CD14-positive monocyte (primary cell): ENCODE data around the gene LCORL. TPM values are rescaled to one million over a fixed set of nuclear protein-coding genes. Genes with fewer than 3 reads are reported as not detected.

Experiments used
- DNase-seq, 3 donors: peaks; one replicate each; pipeline ENCODE4 v3.0.0-alpha.2; 2011 to 2022
- H2AFZ ChIP-seq: 2 replicates; pipeline ENCODE4 v1.6.0; 2012; ENCODE audit warnings: mild to moderate bottlenecking, low read depth, low read length, inconsistent platforms; ENCODE audit not compliant: insufficient read depth, poor library complexity, severe bottlenecking
- H3K27ac ChIP-seq, 2 donors: 1 replicate in 1 of 2; 2 replicates in 1 of 2; pipeline ENCODE4 v1.5.1; 2012 to 2013; ENCODE audit warnings: low read length in 2 of 2, control low read depth in 1 of 2, inconsistent platforms in 1 of 2, low read depth in 1 of 2, mild to moderate bottlenecking in 1 of 2
- H3K27me3 ChIP-seq, 2 donors: one replicate each; pipeline versions ENCODE4 v1.6.0 to v1.6.1; 2011 to 2013; ENCODE audit warnings: low read length in 2 of 2; ENCODE audit not compliant: control insufficient read depth in 2 of 2, insufficient read depth in 2 of 2
- H3K36me3 ChIP-seq, 2 donors: replicated peaks in 1 of 2; 1 replicate in 1 of 2; 2 replicates in 1 of 2; pipeline versions ENCODE4 v1.5.1 to v1.6.1; 2012 to 2013; ENCODE audit warnings: low read length in 2 of 2, control low read depth in 1 of 2, inconsistent platforms in 1 of 2, mild to moderate bottlenecking in 1 of 2; ENCODE audit not compliant: insufficient read depth in 2 of 2, control insufficient read depth in 1 of 2
- H3K4me1 ChIP-seq, 2 donors: 1 replicate in 1 of 2; 2 replicates in 1 of 2; pipeline versions ENCODE4 v1.5.1 to v1.6.1; 2012 to 2013; ENCODE audit warnings: low read length in 2 of 2, control low read depth in 1 of 2, inconsistent platforms in 1 of 2, mild to moderate bottlenecking in 1 of 2, moderate library complexity in 1 of 2; ENCODE audit not compliant: insufficient read depth in 2 of 2, control insufficient read depth in 1 of 2
- H3K4me2 ChIP-seq: replicated peaks from 2 replicates; pipeline ENCODE3; 2012; ENCODE audit warnings: low read length, moderate library complexity, mild to moderate bottlenecking; ENCODE audit not compliant: poor library complexity, severe bottlenecking; ENCODE audit errors: extremely low read depth
- H3K4me3 ChIP-seq, 3 experiments: fragments of 200-600 bp in 1 of 3; sonication (generic) in 1 of 3; replicated peaks in 1 of 3; 1 replicate in 2 of 3; 2 replicates in 1 of 3; pipeline ENCODE4 v1.5.1; 2011 to 2013; ENCODE audit warnings: low read length in 3 of 3, mild to moderate bottlenecking in 3 of 3, control low read depth in 2 of 3, low read depth in 2 of 3, inconsistent platforms in 1 of 3, moderate library complexity in 1 of 3
- H3K79me2 ChIP-seq: 2 replicates; pipeline ENCODE4 v1.6.0; 2012; ENCODE audit warnings: mild to moderate bottlenecking, control low read depth, inconsistent platforms, low read length, moderate library complexity; ENCODE audit not compliant: insufficient read depth
- H3K9ac ChIP-seq: 2 replicates; pipeline ENCODE4 v1.6.0; 2017; ENCODE audit warnings: low read length, mild to moderate bottlenecking; ENCODE audit not compliant: insufficient read depth, poor library complexity, severe bottlenecking
- H3K9me3 ChIP-seq, 2 donors: replicated peaks in 1 of 2; 1 replicate in 1 of 2; 2 replicates in 1 of 2; pipeline versions ENCODE4 v1.5.1 to v1.6.1; 2012 to 2013; ENCODE audit warnings: low read length in 2 of 2, control low read depth in 1 of 2; ENCODE audit not compliant: control insufficient read depth in 1 of 2, insufficient read depth in 1 of 2
- H4K20me1 ChIP-seq: 2 replicates; pipeline ENCODE4 v1.6.0; 2012; ENCODE audit warnings: mild to moderate bottlenecking, low read length, control low read depth, moderate library complexity; ENCODE audit not compliant: insufficient read depth
- H3K27ac Mint-ChIP-seq, 7 donors: one replicate each; pipeline ENCODE4 v1.8.0; 2020; ENCODE audit warnings: mild to moderate bottlenecking in 7 of 7, mixed read lengths in 7 of 7, moderate library complexity in 6 of 7, inconsistent platforms in 2 of 7
- H3K27me3 Mint-ChIP-seq, 3 donors: one replicate each; pipeline ENCODE4 v1.8.0; 2021 to 2022; ENCODE audit warnings: low read depth in 3 of 3, mild to moderate bottlenecking in 3 of 3, mixed read lengths in 3 of 3, moderate library complexity in 3 of 3, inconsistent platforms in 1 of 3
- H3K36me3 Mint-ChIP-seq, 2 donors: one replicate each; pipeline ENCODE4 v1.8.0; 2020; ENCODE audit warnings: mixed read lengths in 2 of 2, inconsistent platforms in 1 of 2, mild to moderate bottlenecking in 1 of 2
- H3K4me1 Mint-ChIP-seq: one replicate; pipeline ENCODE4 v1.8.0; 2020; ENCODE audit warnings: mild to moderate bottlenecking, mixed read lengths
- H3K4me3 Mint-ChIP-seq, 2 donors: one replicate each; pipeline ENCODE4 v1.8.0; 2020; ENCODE audit warnings: mild to moderate bottlenecking in 2 of 2, mixed read lengths in 2 of 2, moderate library complexity in 1 of 2
- H3K9me3 Mint-ChIP-seq, 7 donors: one replicate each; pipeline ENCODE4 v1.8.0; 2020 to 2022; ENCODE audit warnings: mixed read lengths in 7 of 7, mild to moderate bottlenecking in 6 of 7, moderate library complexity in 6 of 7, inconsistent platforms in 2 of 7
- WGBS: methylation state at CpG from one replicate; pipeline ENCODE4 v1.1.5; 2013; ENCODE audit warnings: missing lambda C conversion rate; ENCODE audit not compliant: insufficient coverage; 5-methylcytosine and 5-hydroxymethylcytosine counted together
- intact Hi-C, 2 donors: fragments of 100-400 bp; cut with micrococcal nuclease; formaldehyde crosslinking; loops; one replicate each; pipeline versions ENCODE4 v1.15.0 to v1.15.1; 2023
- polyA plus RNA-seq, 3 donors: library from polyadenylated mRNA; depleted of rRNA in 1 of 3; unstranded in 2 of 3; stranded (reverse) in 1 of 3; fragments of 300-500 nt in 2 of 3; fragments of >200 nt in 1 of 3; fragmentation: Illumina TruSeq in 2 of 3; gene quantifications; 1 replicate in 2 of 3; 2 replicates in 1 of 3; pipeline ENCODE4 v1.2.3, GENCODE V29; 2012 to 2021
- TF ChIP-seq, protein P1 (sequence below): fragments of 200-600 bp; IDR thresholded peaks from one replicate; pipeline ENCODE4 v1.8.0; 2022; ENCODE audit warnings: antibody characterized with exemption, mild to moderate bottlenecking

Gene LCORL
- polyA plus RNA-seq, 3 donors = 3.1 to 19.1 (median 9.6) TPM

DNA sequence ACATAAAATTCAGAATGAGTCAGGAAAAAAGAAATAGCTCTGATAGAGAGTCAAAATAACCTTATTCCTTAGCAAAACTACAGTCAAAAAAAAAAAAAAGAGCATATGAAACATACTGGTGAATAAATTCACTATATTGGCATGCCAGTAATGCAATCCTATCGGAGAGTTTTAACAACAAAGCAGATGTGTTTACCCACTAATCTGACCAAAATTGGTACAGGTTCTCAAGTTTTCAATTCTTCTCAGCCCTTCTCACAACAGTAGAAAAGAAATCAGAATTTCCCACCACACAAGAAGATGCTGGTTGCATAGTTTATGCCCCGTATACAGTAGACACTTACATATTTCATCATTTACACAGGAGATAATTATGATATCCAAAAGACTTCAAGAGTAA lies 59.4 kb downstream of the LCORL start:
- no peak overlapping the region for H3K9ac ChIP-seq
- H3K27ac Mint-ChIP-seq = no peak overlapping the region
- intact Hi-C loops = no loop called here

DNA sequence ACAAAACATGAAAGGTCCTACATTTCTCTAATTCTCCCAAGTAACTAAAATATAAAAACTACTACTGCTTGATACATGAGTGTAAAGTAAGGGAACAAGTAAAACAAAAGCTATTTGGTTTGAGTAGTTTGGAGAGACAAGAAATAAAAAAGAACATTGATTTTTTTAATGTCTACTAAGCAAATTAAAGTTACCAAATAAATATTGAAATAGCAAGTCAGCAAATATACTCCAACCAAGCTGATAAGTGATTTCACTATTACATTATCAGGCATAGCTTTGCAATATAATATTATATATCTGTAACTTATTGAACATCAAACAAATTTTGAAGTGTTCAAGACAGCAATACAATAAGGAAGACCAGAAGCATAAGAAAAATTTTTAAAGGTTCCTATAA lies 60.3 kb downstream of the LCORL start:
- H3K4me3 ChIP-seq = no peak overlapping the region
- H3K9ac ChIP-seq = no peak overlapping the region
- H3K4me2 ChIP-seq = no peak overlapping the region
- no peak overlapping the region for H3K4me3 Mint-ChIP-seq
- no peaks in the 10 kb centered on the region for H3K9me3 ChIP-seq
- peaks cover 51 to 63% of the 10 kb centered on the region in 2 donors for H3K36me3 ChIP-seq
- no peaks in the 10 kb centered on the region for H3K27me3 ChIP-seq
- H3K79me2 ChIP-seq = peaks cover 13% of the 10 kb centered on the region
- no peaks in the 10 kb centered on the region for H3K4me1 ChIP-seq
- peaks cover 0 to 2% (median 0%) of the 10 kb centered on the region in 3 donors for H3K27me3 Mint-ChIP-seq
- intact Hi-C loops = no loop called here
- H3K27ac Mint-ChIP-seq = no peak overlapping the region
- H3K9me3 Mint-ChIP-seq = peaks cover 0 to 5% (median 2%) of the 10 kb centered on the region in 7 donors
- H4K20me1 ChIP-seq = peaks cover 14% of the 10 kb centered on the region
- H3K36me3 Mint-ChIP-seq = peaks cover 43 to 47% of the 10 kb centered on the region in 2 donors
- no peak overlapping the region for H3K27ac ChIP-seq
- H3K4me1 Mint-ChIP-seq = no peaks in the 10 kb centered on the region
- TF ChIP-seq, protein P1, sequence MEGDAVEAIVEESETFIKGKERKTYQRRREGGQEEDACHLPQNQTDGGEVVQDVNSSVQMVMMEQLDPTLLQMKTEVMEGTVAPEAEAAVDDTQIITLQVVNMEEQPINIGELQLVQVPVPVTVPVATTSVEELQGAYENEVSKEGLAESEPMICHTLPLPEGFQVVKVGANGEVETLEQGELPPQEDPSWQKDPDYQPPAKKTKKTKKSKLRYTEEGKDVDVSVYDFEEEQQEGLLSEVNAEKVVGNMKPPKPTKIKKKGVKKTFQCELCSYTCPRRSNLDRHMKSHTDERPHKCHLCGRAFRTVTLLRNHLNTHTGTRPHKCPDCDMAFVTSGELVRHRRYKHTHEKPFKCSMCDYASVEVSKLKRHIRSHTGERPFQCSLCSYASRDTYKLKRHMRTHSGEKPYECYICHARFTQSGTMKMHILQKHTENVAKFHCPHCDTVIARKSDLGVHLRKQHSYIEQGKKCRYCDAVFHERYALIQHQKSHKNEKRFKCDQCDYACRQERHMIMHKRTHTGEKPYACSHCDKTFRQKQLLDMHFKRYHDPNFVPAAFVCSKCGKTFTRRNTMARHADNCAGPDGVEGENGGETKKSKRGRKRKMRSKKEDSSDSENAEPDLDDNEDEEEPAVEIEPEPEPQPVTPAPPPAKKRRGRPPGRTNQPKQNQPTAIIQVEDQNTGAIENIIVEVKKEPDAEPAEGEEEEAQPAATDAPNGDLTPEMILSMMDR = no peak
- DNase-seq = no peak
- H2AFZ ChIP-seq = no peak overlapping the region

More for the DNA sequence above, 59.4 kb downstream of the LCORL start:
- Histone ChIP-seq H3K4me1 (no peaks in the 10 kb centered on the region), H4K20me1 (peaks cover 14% of the 10 kb centered on the region), H3K27ac (no peak overlapping the region), H3K4me2 (no peak overlapping the region), H3K9me3 (no peaks in the 10 kb centered on the region), H3K4me3 (no peak overlapping the region), H3K79me2 (peaks cover 19% of the 10 kb centered on the region), H2AFZ (no peak overlapping the region), H3K27me3 (no peaks in the 10 kb centered on the region), H3K36me3 (peaks cover 48 to 55% of the 10 kb centered on the region in 2 donors)
- H3K4me1 Mint-ChIP-seq = no peaks in the 10 kb centered on the region
- peaks cover 0 to 2% (median 0%) of the 10 kb centered on the region in 7 donors for H3K9me3 Mint-ChIP-seq
- no peak overlapping the region for H3K4me3 Mint-ChIP-seq
- DNase-seq = no peak
- H3K27me3 Mint-ChIP-seq = no peaks in the 10 kb centered on the region
- WGBS = no CpG with 5 or more reads among the region's 2 CpGs
- TF ChIP-seq, protein P1 = no peak
- H3K36me3 Mint-ChIP-seq = peaks cover 38% of the 10 kb centered on the region in 2 donors
